Tongue (tissue), 2 donors: Measurements from ENCODE around the gene PLPP7. TPM values are rescaled to one million over a fixed set of nuclear protein-coding genes. Genes with fewer than 3 reads are reported as not detected.
"Not testable (repeated sequence)": the region's sequence is repeated elsewhere in the genome, so short reads cannot be mapped to it uniquely, and the experiment has no call there.

ENCODE experiments used
- DNase-seq: peaks from one replicate; pipeline ENCODE4 v3.0.0-alpha.2; 2015
- total RNA-seq: library from RNA; depleted of rRNA; stranded (reverse); fragments of >200 nt; gene quantifications from one replicate; pipeline ENCODE4 v1.2.3, GENCODE V29; 2014

PLPP7 gene
- total RNA-seq, 1 donor from 2014 or later: 81.3 TPM

DNA sequence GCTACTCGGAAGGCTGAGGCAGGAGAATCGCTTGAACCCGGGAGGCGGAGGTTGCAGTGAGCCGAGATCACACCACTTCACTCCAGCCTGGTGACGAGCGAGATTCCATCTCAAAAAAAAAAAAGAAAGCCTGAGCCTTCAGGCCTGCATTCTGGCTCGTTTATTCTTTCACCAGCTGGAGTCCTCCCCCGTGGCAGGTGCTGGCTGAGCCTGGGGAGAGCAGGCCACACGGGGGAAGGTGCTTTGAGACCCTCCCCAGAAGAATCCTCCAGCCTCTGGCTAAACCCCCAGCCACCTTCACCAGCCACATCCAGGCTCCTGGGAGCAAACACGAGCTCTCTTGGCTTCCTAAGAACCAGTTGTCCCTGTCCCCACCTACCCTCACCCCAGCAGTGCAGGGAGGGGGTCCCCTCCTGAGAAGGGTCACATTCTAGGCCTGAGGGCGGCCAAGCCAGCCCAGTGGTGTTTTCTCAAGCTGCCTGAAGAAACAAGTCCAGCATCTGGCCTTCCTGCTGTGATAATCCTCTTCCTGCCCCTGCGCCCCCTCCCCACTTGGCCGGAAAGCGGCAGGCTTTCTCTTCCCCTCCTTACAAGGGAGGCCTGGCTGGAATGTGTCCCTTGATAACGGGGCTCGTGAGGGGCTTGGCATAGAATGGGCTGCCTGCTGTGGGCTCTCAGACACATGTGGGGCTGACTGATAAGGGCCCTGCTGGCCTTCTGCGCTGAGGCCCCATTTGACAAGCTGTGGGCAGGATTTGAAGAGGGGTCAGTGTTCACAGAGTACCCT lies 41.5 kb downstream of the PLPP7 start:
- peak; percentile 39 for DNase-seq

DNA sequence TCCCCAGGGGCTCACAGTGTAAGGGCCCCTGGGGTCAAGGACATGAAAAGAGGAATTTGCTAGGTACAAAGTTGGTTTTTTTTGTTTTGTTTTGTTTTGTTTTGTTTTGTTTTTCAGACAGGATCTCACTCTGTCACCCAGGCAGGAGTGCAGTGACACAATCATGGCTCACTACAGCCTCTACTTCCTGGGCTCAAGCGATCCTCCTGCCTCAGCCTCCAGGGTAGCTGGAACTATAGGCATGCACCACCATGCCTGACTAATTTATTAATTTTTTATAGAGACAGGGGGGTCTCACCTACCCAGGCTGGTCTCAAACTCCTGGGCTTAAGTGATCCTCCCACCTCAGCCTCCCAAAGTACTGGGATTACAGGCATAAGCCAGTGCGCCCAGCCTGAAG lies 42.5 kb downstream of the PLPP7 start:
- not testable (repeated sequence) for DNase-seq

DNA sequence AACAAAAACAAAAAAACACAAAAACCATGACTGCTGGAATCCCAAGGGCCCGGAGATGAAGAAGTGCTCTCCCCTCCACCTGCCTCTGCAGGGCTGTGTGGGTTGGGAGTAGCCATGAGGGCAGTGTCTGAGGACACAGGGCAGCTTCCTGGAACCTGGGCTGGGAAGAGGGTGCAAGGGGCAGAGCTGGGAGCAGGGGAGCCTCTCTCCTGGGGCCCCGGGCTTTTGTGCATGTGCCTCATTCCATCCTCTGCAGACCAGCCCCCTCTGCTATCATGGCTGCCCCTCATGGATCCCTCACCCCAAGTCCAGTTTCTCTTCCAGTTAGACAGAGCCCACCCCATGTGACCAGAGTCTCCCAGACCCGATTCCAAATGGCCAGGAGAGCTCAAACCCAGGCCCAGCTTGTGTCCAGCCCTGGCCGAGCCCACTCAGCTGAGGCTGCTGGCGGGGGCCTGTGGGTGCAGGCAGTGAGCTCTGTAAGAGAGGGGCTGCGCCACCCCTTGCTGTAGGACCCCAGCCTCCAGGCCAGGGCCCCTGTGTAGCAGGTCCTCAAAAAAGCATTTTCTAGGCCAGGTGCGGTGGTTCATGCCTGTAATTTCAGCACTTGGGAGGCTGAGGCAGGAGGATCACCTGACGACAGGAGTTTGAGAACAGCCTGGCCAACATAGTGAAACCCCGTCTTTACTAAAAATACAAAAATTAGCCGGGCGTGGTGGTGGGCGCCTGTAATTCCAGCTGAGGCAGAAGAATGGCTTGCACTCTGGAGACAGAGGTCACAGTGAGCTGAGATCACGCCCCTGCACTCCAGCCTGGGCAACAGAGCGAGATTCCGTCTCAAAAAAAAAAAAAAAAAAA lies 44.5 kb downstream of the PLPP7 start:
- no peak for DNase-seq

DNA sequence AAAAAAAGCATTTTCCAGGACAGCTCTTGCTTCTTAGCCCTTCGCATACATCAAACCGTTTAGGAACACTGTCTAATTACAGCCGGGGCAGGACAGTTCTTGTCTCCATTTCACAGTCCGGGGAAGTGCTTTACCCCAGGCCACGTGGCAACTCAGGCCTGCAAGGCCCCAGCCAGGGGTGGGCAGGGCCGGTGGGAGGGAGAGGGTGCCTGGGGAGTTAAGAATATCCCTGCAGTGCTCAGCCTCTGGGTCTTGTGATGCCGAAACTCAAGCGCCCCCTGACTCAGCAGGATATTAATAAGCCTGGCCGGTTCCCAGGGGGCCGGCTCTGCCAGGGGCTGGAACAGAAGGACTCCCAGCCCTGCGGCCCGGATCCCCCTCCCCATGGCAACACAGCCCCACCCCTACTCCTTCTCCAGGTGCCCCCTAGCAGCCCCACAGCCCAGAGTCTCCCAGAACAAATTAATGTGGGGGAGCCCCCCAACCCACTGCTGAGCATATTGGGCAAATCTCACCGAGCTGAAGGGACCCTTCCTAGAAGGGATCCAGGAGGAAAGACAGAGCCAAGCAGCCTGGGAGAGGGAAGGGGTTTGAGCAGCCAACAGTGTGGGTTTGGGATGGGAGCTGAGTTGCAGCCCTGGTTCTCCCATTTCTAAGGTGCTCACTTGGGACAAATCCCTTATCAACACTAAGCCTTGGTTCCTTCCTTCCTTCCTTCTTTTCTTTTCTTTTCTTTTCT lies 45.3 kb downstream of the PLPP7 start:
- DNase-seq: peak; percentile 76

DNA sequence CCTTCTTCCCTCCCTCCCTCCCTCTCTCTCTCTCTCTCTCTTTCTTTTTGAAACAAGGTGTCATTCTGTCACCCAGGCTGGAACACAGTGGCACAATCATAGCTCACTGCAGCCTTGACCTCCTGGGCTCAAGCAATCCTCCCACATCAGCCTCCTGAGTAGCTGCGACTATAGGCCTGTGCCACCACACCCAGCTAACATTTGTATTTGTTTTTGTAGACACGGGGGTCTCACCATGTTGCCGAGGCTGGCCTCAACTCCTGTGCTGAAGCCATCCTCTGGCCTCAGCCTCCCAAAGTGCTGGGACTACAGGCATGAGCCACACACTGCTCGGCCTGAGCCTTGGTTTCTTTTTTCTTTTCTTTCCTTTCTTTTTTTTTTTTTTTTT lies 45.8 kb downstream of the PLPP7 start:
- no peak for DNase-seq

DNA sequence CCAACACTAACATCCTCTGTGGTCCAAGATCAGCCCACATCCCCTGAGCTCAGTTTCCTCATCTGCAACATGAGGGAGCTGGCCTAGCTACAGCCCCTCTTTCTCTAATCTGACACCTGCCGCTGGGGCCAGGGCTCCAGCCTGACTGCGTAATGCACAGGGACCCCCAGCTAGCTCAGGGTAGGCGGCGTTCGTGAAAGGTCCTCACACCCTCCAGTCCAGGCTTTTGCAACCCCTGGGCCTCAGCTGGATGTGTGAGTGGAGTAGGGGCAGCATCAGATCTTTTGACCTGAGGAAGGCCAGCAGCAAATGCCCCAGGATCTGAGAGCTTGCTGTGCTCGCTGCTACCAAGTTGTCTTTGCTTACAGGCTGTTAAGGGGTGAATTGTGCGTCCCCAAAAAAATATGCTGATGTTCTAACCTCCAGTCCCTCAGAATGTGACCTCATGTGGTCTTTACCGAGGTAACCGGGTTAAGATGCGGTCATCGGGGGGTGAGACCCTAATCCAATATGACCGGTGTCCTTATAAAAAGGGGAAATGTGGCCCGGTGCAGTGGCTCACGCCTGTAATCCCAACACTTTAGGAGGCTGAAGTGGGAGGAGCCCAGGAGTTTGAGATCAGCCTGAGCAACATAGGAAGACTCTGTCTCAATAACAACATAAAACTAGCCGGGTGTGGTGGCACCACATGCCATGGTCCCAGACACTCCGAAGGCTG lies 47.8 kb downstream of the PLPP7 start:
- DNase-seq: no peak

DNA sequence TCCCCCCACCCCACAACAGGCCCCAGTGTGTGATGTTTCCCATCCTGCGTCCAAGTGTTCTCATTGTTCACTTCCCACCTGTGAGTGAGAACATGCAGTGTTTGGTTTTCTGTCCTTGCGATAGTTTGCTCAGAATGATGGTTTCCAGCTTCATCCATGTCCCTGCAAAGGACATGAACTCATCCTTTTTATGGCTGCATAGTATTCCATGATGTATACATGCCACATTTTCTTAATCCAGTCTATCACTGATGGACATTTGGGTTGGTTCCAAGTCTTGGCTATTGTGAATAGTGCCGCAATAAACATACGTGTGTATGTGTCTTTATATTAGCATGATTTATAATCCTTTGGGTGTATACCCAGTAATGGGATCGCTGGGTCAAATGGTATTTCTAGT lies 49.7 kb downstream of the PLPP7 start:
- not testable (repeated sequence) for DNase-seq

DNA sequence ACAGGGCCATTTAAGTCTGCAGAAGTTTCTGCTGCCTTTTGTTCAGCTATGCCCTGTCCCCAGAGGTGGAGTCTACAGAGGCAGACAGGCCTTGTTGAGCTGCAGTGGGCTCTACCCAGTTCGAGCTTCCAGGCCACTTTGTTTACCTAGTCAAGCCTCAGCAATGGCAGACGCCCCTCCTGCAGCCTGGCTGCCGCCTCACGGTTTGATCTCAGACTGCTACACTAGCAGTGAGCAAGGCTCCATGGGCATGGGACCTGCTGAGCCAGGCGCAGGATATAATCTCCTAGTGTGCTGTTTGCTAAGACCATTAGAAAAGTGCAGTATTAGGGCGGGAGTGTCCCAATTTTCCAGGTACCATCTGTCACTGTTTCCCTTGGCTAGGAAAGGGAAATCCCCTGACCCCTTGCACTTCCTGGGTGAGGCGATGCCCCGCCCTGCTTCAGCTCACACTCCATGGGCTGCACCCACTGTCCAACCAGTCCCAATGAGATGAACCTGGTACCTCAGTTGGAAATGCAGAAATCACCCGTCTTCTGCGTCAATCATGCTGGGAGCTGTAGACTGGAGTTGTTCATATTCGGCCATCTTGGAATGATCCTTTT lies 55.5 kb downstream of the PLPP7 start:
- DNase-seq: not testable (repeated sequence)

DNA sequence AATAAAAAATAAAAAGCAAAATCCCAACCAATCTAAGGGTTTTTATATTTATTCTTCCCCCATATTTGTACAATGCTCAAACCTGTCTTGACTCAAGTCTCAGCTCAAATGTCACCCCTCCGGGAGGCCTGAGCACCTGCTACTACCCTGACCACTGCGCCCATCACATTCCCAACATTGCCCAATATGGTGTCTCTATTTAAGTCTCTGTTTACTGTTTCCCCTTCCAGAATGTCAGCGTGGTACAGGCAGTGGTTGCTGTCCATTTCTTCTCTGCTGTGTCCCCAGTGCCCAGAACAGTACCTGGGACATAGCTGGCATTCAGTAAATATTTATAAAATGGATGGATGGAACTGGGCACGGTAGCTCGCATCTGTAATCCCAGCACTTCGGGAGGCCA lies 57.0 kb downstream of the PLPP7 start:
- no peak for DNase-seq

DNA sequence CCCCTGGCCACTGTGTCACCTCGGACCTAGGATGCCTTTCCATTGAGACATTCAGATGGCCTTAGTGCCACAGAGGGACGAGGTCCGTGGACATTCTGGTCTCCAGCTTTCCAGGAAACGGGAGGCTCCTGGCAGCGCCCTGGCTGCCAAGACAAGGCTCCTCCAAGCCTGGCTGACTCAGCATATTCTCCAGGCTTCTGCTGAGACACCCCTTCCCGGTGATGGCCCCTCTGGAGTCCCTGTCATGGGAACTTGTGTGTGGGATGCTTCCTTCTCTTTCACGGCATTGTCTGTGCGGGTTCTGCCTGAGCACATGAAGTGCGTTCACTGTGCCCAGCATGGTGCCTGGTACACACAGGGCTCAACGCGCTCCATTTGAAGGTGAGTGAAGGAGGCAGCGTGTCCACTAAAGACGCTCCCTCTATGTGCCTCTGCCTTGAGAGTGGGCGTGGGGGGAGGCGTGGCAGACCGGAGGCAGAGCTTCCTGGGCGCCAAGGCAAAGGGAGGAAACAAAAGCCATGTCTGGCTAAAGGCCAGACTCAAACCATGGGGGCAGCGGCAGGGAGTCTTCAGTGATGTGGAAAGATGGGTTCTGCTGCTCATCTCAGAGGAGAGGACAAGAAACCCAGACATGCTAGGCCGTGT lies 58.0 kb downstream of the PLPP7 start:
- DNase-seq: no peak

DNA sequence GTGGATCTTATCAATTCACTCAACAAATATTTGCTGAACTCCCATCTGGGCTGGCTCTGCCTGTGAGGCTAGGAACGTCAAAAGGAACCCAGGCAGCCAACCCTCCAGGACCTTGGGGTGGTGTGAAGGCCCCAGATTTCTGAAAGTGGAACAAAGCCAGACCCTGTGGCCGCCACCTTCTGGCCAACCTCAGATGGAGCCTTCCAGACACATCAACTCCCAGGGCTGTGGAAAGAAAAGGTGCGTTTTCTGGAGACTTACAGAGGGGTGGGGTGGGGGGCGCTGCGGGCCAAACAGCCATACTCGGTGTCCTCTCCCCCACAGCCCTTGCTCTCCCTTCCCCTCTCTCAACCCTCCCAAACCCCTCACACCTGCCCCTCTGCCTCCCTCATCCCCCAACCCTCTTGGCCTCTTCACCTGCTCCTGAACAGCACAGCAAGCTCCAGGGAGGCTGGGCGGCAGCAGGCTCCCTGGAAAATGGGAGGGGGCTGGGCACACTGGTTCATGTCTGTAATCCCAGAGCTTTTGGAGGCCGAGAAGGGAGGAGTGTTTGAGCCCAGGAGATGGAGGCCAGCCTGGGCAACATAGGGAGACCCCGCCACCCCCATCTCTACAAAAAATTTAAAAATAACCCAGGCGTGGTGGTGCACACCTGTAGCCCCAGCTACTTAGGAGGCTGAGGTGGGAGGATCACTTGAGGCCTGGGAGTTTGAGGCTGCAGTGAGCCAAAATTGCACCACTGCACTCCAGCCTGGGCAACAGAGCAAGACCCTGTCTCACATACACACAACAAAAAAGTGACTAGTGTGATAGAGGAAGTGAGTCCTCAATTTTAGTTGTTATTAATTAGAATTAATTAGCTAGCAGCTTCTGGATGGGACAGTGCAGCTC lies 59.4 kb downstream of the PLPP7 start:
- no peak for DNase-seq

DNA sequence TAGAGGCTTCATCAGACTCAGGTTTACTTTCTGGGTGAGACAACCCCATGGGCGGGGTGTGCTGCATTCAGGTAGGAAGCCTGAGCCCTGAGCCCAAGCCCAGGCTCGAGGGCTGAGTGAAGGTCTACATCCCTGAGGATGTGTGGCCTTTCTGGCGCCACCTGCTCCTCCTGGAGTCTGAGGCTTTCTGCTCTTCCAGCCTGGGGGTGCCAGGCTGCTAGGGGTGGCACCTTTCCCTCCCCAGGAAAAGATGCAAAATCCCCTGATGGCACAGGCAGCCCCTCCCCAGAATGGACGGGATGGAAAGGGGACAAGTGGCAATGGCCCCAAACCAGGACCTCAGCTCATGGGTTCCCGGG lies 60.0 kb downstream of the PLPP7 start:
- no peak for DNase-seq

DNA sequence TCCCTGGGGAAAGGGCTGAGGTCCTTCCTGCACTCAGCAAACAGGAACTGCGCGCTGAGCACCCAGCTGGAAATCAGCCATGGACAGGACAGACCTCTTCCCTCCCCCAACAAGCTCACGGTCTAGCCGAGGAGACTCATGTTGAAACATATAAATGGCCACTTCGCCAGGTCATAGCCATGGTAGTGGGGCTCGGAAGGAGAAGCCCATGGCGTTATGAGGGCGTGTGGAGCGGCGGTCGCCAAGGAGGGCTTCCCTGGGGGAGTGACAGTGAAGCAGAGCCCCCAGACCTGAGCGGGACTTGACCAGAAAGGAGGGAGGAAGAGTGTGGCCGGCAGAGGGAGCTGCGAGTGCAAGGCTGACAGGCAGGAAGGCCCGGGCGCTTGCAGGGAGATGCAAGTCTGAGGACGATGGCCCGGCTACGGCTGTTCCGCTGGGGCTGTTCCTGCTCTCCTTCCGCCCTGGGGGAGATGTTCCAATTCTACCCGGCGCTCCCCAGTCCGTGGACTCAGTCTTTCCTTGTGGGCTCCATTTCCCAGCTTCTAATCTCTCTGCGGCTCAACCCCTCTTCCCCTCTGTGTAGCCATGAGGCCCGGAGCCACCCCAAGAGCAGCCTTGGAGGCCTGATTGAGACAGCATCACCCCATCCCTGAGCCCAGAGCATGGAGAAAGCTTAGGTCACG lies 60.5 kb downstream of the PLPP7 start:
- peak; percentile 91 for DNase-seq

DNA sequence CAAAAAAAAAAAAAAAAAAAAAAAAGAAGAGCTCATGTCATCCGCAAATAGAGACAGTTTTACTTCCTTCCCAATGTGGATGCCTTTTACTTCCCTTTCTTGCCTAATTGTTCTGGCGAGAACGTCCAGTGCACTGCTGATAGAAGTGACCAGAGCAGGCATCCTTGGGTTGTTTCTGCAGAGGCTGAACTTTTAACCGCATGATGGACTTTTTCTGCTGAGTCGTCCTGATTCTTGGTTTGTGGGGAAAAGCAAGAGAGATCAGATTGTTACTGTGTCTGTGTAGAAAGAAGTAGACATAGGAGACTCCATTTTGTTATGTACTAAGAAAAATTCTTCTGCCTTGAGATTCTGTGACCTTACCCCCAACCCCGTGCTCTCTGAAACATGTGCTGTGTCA lies 67.0 kb downstream of the PLPP7 start:
- not testable (repeated sequence) for DNase-seq

DNA sequence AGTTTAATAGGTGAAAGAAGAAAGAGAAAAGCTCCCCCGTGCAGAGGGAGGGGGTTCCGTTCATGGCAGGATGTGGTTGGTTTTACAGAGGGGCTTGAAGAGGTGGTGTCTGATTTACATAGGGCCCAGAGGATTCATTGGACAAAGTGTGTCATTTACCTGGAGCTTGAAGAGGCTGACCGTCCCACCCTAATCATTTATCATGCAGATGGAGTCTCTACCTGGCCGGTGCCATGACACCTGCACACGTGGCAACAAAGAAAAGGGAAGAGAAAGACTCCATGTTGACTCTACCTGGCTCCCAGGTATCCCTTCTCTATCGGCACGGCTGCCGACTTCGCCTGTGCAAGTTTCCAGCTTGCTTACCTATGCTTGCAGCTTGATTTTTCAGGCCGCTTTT lies 69.0 kb downstream of the PLPP7 start:
- DNase-seq: no peak
